Glutamatergic neuron (in vitro differentiated cells): ENCODE results near the gene BTN1A1. TPM values are rescaled to one million over a fixed set of nuclear protein-coding genes. Genes with fewer than 3 reads are reported as not detected.

Source experiments
- DNase-seq: peaks from one replicate; pipeline ENCODE4 v3.0.0; 2022
- H3K27ac Mint-ChIP-seq: one replicate; pipeline ENCODE4 v1.8.0; 2020; ENCODE audit warnings: mild to moderate bottlenecking, mixed read lengths, inconsistent platforms; ENCODE audit not compliant: unreplicated experiment
- H3K27me3 Mint-ChIP-seq: one replicate; pipeline ENCODE4 v1.8.0; 2020; ENCODE audit warnings: mild to moderate bottlenecking, moderate library complexity, mixed read lengths, inconsistent platforms; ENCODE audit not compliant: unreplicated experiment
- H3K36me3 Mint-ChIP-seq: one replicate; pipeline ENCODE4 v1.8.0; 2020; ENCODE audit warnings: mild to moderate bottlenecking, mixed read lengths, inconsistent platforms; ENCODE audit not compliant: unreplicated experiment
- H3K4me1 Mint-ChIP-seq: one replicate; pipeline ENCODE4 v1.8.0; 2020; ENCODE audit warnings: mild to moderate bottlenecking, low read depth, mixed read lengths, inconsistent platforms; ENCODE audit not compliant: unreplicated experiment
- H3K4me3 Mint-ChIP-seq: one replicate; pipeline ENCODE4 v1.8.0; 2020; ENCODE audit warnings: mild to moderate bottlenecking, mixed read lengths, inconsistent platforms; ENCODE audit not compliant: unreplicated experiment
- H3K9me3 Mint-ChIP-seq: one replicate; pipeline ENCODE4 v1.8.0; 2020; ENCODE audit warnings: mild to moderate bottlenecking, moderate library complexity, mixed read lengths, inconsistent platforms; ENCODE audit not compliant: unreplicated experiment
- total RNA-seq: library from RNA; stranded (reverse); fragmentation: NEBNext Ultra II Directional; extraction: Animal tissue kit (Norgen Biotek cat#: 25700); gene quantifications from one replicate; pipeline ENCODE4 v1.2.1, GENCODE V29; 2021; ENCODE audit not compliant: unreplicated experiment
- TF ChIP-seq, protein P1 (sequence below): fragments of 200-600 bp; sonication (generic); IDR thresholded peaks from one replicate; pipeline ENCODE4 v1.5.0; 2021; ENCODE audit not compliant: partially characterized antibody, unreplicated experiment

The BTN1A1 gene
- total RNA-seq, 1 donor from 2014 or later, result not detected

DNA sequence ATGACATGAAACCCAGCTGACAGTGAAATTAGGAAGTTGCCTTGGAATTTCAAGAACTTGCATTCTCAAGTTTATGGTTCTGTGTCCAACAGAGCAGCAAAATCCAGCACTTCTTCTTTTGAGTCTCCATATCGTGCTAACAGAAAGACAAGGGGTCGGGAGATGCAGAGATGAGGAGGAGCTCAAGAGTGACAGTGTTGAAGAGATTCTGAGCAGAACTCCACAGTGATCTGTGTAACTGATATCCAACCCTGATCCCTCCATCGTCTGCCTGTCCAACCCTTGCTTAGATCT is 21.2 kb upstream of the BTN1A1 start:
- DNase-seq, result no peak
- Mint-ChIP-seq H3K27me3 (peaks cover 2% of the 10 kb centered on the region), H3K4me1 (no peaks in the 10 kb centered on the region), H3K36me3 (peaks cover 6% of the 10 kb centered on the region), H3K4me3 (no peak overlapping the region), H3K9me3 (peaks cover 1% of the 10 kb centered on the region), H3K27ac (no peak overlapping the region)
- TF ChIP-seq, protein P1, sequence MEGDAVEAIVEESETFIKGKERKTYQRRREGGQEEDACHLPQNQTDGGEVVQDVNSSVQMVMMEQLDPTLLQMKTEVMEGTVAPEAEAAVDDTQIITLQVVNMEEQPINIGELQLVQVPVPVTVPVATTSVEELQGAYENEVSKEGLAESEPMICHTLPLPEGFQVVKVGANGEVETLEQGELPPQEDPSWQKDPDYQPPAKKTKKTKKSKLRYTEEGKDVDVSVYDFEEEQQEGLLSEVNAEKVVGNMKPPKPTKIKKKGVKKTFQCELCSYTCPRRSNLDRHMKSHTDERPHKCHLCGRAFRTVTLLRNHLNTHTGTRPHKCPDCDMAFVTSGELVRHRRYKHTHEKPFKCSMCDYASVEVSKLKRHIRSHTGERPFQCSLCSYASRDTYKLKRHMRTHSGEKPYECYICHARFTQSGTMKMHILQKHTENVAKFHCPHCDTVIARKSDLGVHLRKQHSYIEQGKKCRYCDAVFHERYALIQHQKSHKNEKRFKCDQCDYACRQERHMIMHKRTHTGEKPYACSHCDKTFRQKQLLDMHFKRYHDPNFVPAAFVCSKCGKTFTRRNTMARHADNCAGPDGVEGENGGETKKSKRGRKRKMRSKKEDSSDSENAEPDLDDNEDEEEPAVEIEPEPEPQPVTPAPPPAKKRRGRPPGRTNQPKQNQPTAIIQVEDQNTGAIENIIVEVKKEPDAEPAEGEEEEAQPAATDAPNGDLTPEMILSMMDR, result no peak

DNA sequence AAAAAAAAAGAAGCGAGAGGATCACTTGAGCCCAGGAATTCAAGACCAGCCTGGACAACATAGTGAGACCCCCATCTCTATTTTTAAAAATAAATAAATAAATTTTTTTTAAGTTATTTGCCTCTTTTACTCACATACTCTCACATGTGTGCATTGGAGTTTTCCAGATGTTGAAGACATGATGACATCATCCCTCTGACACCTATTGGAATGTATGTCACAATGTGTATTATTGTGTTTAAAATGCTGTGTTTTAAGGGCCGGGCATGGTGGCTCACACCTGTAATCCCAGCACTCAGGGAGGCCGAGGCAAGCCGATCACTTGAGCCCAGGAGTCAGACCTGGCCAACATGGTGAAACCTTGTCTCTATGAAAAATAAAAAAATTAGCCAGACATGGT is 17.8 kb upstream of the BTN1A1 start:
- TF ChIP-seq, protein P1, result no peak
- Mint-ChIP-seq H3K4me1 (no peaks in the 10 kb centered on the region), H3K9me3 (peaks cover 1% of the 10 kb centered on the region), H3K4me3 (no peak overlapping the region), H3K36me3 (peaks cover 6% of the 10 kb centered on the region), H3K27me3 (no peaks in the 10 kb centered on the region), H3K27ac (no peak overlapping the region)
- DNase-seq, result no peak

DNA sequence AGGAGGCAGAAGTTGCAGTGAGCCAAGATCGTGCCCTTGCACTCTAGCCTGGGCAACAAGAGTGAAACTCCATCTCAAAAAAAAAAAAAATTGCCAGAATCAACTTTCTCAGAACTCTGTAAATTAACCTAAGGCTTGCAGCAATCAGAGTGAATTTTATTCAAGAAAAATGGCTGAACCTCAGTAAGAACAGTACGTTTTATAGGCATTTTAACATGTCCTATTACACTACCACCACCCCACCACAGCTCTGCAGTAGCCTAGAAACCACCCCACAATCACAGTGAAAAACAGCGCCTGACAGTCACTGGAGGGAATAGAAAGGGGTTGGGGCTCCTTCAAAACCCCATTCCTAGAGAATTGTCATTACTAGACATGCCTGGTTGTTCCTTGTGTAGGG is 16.4 kb upstream of the BTN1A1 start:
- TF ChIP-seq, protein P1, result no peak
- H3K27me3 Mint-ChIP-seq, result no peaks in the 10 kb centered on the region
- peaks cover 1% of the 10 kb centered on the region for H3K9me3 Mint-ChIP-seq
- H3K4me3 Mint-ChIP-seq, result no peak overlapping the region
- H3K36me3 Mint-ChIP-seq, result peaks cover 6% of the 10 kb centered on the region
- H3K4me1 Mint-ChIP-seq, result no peaks in the 10 kb centered on the region
- no peak overlapping the region for H3K27ac Mint-ChIP-seq
- DNase-seq, result no peak

DNA sequence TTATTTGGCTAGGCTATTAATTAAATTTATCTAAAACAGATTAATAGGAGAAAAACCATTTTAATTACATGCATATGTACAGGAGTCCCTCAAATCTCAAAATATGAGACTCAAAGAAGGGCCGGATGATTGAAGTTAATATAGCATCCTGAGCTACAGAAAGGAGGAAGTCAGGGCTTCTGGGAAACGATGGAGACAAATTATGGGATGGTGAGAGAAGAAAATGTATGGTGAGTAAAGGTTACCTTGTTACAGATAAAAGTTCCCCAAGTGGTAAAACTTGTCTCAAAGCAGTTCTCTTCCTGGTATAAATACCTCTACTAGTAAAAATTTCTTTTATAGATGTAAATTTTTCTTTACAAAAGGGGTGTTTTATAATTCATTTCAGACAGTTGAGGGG is 15.9 kb upstream of the BTN1A1 start:
- Mint-ChIP-seq H3K9me3 (peaks cover 1% of the 10 kb centered on the region), H3K27me3 (no peaks in the 10 kb centered on the region), H3K4me3 (no peak overlapping the region), H3K4me1 (no peaks in the 10 kb centered on the region), H3K36me3 (peaks cover 6% of the 10 kb centered on the region), H3K27ac (no peak overlapping the region)
- TF ChIP-seq, protein P1, result no peak
- no peak for DNase-seq

DNA sequence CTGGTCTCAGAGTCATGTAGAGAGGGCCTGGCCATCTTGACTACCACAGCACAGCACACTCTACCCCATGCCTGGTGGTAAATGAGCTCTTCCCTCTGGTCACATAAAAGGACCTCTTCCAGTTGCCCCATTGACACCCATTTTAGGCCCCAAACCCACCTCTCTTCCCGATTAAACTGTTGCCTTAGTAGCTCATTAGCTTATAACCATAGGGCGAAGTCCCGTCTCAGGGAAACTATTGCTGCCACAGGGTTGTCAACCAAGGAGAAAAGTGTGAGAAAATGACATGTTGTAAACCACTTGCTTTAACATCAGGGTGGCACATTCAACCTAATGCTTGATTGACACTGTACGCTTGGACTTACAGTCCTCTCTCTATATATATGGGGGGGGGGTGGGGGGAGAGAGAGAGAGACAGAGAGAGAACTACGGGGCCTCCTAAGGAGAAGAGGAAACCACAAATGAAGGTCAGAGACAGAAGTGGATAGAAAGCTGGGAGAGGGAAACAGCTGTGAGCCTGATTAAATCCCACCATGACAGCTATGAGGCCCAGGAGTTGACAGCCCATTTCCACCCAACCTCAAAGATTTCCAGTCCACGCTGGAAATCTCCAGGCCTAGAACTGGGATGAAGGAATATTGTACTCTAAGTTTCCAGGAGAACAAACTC is 14.9 kb upstream of the BTN1A1 start:
- H3K9me3 Mint-ChIP-seq, result peaks cover 1% of the 10 kb centered on the region
- H3K27me3 Mint-ChIP-seq, result no peaks in the 10 kb centered on the region
- TF ChIP-seq, protein P1, result no peak
- H3K36me3 Mint-ChIP-seq, result peaks cover 6% of the 10 kb centered on the region
- no peak for DNase-seq
- no peak overlapping the region for H3K27ac Mint-ChIP-seq
- H3K4me1 Mint-ChIP-seq, result no peaks in the 10 kb centered on the region
- no peak overlapping the region for H3K4me3 Mint-ChIP-seq
